Measurements from ENCODE around the gene PNMA1. TPM values are rescaled to one million over a fixed set of nuclear protein-coding genes. Genes with fewer than 3 reads are reported as not detected.

PNMA1 gene
- total and polyA plus RNA-seq, 9 of the 15 experiments (the other 6 are each of a cell fraction or from before 2014, with no cell fraction given): 1.7 to 26.4 (median 8.7) TPM

- TF ChIP-seq HDGF (IDR thresholded peaks at IDR 0.05): no peak
- no peak for TF ChIP-seq TCFL5 (CRISPR knock-in tag; conservative IDR thresholded peaks at IDR 0.05)
- TF ChIP-seq ETV5 (CRISPR knock-in tag; IDR thresholded peaks at IDR 0.05; ENCODE audit: low read depth): no peak
- no peak for TF ChIP-seq ZNF143 (CRISPR knock-in tag; IDR thresholded peaks at IDR 0.05)
- no peak for TF ChIP-seq MEF2A (IDR thresholded peaks at IDR 0.05; ENCODE audit: control insufficient read depth, low read depth, low read length)
These were observed 27.3 kb downstream of the PNMA1 start (continued) for GRCh38 chr14:73686901-73687300.

- Histone ChIP-seq H3K4me2 (ENCODE audit: insufficient read depth, low read length) (no peak overlapping the region), H3K79me2 (ENCODE audit: control insufficient read depth, insufficient read depth, low read length) (no peaks in the 10 kb centered on the region), H3K36me3 (ENCODE audit: control insufficient read depth, insufficient read depth, low read length) (no peaks in the 10 kb centered on the region), H3K9me3 (replicated peaks; ENCODE audit: control insufficient read depth, insufficient read depth, low read depth, low read length) (no peaks in the 10 kb centered on the region), H3K27ac (ENCODE audit: extremely low read depth, low read depth, low read length) (no peak overlapping the region), H3K27me3 (ENCODE audit: control insufficient read depth in 2 of 2, insufficient read depth in 2 of 2, low read length in 2 of 2) (no peaks in the 10 kb centered on the region), H3K9me1 (ENCODE audit: control insufficient read depth, insufficient read depth, low read length) (no peaks in the 10 kb centered on the region), H3K4me1 (replicated peaks in 1 of 2; ENCODE audit: control insufficient read depth in 2 of 2, insufficient read depth in 2 of 2, low read length in 2 of 2) (no peaks in the 10 kb centered on the region), H4K20me1 (replicated peaks; ENCODE audit: control insufficient read depth, insufficient read depth, low read length) (no peaks in the 10 kb centered on the region), H3K4me3 (no peak overlapping the region), H3K9ac (ENCODE audit: insufficient read depth in 1 of 2, low read depth in 2 of 2, low read length in 2 of 2) (no peak overlapping the region), H2AFZ (ENCODE audit: low read depth, low read length) (no peak overlapping the region)
- CTCF ChIA-PET (ENCODE audit: low intra/inter-chr PET ratio): no interaction called here
- no TSS peak for BruUV-seq (replicated peaks)
- FAIRE-seq: no peak
- intact Hi-C loops (cut with micrococcal nuclease): no loop called here
- TF ChIP-seq CEBPG (CRISPR knock-in tag; IDR thresholded peaks at IDR 0.05): no peak
- peak; percentile 15 to 42; a peak in 1 of 4 replicates for TF ChIP-seq CEBPG (tag; conservative IDR thresholded peaks at IDR 0.05 in 1 of 2, IDR thresholded peaks at IDR 0.05 in 1 of 2)
- peak; percentile 73 for TF ChIP-seq CEBPB (tag; IDR thresholded peaks at IDR 0.05)
- no peak for TF ChIP-seq ZNF507 (tag; conservative IDR thresholded peaks at IDR 0.05)
- in situ Hi-C loops (cut with MboI): no loop called here
- WGBS (ENCODE audit: insufficient coverage, low coverage, missing lambda C conversion rate): 71% methylated on average over 7 of the region's 9 CpGs
- no peak for ATAC-seq
- DNase-seq (ENCODE audit: extremely low read depth in 1 of 4, low spot score in 3 of 4): no peak
- POLR2A ChIA-PET: no interaction called here
These were observed 28.9 kb downstream of the PNMA1 start for GRCh38 chr14:73685328-73685727.
